HG03378 (cell line): ENCODE results near the gene NHLRC4.

Experiments
- ATAC-seq: cut with Tn5 transposase; IDR thresholded peaks from one replicate; pipeline ENCODE4 v1.9.1; 2021; ENCODE audit warnings: mild to moderate bottlenecking, moderate library complexity; ENCODE audit not compliant: unreplicated experiment

Gene NHLRC4

DNA sequence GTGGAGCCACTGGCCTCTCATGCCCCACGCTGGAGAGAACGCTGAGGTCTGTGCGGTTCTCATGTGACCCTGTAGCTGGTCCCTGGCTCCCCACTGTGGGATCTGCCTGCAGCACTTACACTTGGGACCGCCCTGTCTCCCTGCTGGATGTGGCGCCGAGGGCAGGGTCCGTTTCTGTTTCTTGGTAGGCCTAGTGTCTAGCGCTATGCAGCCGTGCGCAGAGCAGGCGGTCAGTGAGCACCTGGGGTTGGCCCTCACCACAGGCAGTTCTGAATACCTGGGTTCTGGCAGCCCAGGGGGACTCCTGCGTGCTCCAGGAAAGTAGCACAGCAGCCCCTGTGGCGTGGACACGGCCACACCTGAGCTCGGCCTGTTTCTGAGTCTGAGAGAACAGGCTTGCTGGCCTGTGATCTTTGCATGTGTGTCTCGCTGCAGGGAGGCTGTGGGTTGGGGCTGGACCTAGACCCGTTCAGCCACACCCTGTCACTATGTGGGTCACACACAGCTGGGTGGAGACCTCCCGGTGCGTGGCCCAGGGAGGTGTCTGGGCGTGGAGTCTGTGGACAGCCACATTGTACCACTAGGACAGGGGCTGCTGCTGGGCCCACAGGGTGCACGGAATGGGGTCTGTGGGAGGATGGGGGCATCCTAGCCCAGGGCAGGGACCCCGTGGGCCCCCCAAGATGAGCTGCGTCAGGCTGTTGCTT lies 36.5 kb upstream of the NHLRC4 start:
- ATAC-seq = no peak

GRCh38 chr16:531494-532125 lies 35.2 kb upstream of the NHLRC4 start:
- no peak for ATAC-seq

GRCh38 chr16:533391-534123 lies 33.2 kb upstream of the NHLRC4 start:
- no peak for ATAC-seq

GRCh38 chr16:534135-534534 lies 32.7 kb upstream of the NHLRC4 start:
- ATAC-seq = no peak

DNA sequence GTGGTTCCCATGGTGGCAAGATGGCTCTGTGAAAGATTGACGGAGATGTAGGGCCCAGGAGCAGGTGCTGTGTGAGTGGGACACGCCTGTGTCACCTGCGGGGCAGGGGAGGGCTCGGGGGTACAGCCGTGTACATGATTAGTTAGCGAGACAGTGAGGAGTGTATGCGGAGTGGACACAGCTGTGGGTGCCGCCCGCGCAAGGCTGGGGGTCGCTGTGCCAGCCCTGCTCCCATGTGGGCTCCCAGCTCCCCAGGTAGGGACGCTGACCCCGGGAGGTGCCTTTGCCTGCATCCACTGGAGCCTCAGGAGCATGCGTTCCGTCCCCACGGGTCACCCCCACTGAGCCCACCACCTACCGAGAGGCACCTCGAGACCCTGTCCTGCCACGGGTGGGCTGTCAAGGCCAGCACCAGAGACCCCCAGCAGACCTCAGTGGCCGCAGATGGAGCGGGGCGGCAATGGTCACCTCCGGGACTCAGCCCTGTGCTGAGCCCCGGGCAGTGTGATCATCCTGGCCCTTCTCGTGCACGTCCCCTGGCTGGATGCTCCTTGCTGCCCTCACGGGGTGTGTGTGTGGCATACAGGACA lies 31.9 kb upstream of the NHLRC4 start:
- no peak for ATAC-seq

GRCh38 chr16:535446-536405 lies 31.1 kb upstream of the NHLRC4 start:
- no peak for ATAC-seq

GRCh38 chr16:536746-537145 lies 30.1 kb upstream of the NHLRC4 start:
- ATAC-seq = no peak

DNA sequence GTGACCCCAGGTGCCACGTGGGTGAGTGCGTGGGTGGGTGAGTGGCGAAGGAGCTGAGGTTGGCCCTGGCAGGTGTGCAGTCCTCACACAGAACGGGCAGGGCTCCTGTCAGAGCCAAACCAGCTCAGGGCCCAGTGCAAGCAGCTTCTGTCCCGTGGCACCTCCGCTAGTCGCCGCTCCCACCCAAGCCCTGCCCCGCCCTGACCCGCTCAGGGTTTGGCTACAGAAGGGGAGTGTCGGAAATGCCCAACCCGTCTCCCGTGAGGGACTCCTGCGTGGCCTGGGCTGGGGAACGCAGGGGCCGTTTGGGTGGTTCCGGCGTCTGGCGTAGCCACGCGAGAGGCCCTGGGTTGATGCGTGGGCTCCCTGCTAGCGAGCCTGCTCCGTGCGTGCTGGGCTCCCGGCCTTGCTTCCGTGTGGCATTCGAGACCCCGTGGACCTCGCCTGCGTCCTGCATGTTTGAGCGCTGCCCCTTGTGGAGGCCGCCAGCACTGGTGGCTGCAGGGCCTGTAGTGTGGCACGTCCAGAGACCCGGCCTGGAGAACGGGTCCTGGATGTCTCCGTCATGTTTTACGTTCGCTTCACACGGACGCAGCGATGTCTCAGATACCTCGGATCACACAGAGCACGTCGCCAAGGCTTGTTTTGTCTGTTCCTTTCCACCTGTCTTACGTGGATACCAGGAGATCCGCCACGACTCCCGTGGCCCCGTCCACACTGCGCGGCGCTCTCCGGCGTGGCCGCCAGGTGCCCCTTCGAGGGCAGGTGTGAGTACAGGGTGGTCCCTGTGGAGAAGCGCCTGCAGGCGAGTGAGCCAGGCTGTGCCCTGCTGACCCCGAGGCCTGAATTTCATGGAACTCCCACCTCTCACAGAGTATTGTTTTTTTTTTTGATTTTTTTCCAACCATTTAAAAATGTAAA lies 29.1 kb upstream of the NHLRC4 start:
- no peak for ATAC-seq

DNA sequence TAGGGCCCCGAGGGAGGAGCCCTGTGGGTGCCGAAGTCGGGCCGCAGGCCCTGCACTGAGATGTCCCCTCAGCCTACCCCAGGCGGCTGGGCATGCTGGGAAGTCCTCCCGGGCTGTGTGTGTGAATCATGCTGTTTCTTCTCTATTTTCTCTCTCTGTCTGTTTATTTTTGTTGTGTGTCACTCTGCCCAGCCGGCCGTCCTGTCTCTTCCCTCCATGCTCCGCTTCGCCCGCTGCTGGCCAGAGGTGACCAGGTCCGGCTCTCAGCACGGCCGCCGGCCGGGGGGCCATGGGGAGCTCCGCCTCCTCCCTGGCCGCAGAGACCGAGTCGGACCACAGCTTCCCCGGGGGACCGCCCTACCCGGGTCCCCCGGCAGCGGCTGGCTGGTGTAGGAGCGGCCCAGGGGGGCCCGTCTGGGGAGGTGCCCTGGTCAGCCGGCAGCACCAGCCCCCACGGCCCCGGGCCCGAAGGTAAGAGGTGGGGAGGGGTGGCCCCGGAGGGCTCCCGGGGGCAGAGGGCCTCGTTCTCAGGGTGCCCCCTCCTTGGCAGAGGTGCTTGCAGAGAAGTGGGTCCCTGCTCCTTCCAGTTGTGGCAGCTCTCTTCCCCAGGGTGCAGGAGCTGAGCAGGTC lies 26.8 kb upstream of the NHLRC4 start:
- no peak for ATAC-seq

DNA sequence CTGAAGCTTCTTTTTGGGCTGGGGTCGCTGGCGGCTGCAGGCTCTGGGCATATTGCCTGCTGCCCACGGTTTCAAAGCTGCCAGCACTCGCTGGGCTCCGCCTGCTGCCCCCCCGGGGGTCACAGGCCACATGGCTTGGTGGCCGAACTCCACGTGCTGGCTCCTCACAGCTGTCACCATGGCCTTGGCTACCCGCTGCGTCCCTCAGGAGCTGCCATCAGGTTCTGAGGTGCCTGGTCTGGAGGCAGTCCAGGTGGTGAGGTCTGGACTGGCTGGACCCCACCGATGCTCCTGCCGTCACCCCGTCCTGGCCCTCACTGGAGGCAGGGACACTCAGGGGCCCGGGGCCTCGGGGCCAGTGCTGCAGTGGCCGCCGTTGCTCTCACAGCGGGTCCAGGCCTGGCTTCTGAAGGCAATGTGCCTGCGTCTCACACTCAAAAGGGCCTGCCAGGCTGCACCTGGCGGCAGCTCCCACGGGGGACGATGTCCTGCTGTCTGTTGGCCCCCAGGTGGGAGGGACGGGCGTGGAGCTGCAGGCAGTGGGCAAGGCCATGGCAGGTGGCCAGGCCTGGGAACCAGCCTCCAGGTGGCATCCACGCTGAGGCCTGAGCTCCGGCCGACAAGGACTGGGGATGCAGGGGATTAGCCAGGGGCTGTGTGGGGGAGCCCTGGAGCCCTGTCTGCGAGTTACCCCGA lies 26.0 kb upstream of the NHLRC4 start:
- ATAC-seq = no peak

DNA sequence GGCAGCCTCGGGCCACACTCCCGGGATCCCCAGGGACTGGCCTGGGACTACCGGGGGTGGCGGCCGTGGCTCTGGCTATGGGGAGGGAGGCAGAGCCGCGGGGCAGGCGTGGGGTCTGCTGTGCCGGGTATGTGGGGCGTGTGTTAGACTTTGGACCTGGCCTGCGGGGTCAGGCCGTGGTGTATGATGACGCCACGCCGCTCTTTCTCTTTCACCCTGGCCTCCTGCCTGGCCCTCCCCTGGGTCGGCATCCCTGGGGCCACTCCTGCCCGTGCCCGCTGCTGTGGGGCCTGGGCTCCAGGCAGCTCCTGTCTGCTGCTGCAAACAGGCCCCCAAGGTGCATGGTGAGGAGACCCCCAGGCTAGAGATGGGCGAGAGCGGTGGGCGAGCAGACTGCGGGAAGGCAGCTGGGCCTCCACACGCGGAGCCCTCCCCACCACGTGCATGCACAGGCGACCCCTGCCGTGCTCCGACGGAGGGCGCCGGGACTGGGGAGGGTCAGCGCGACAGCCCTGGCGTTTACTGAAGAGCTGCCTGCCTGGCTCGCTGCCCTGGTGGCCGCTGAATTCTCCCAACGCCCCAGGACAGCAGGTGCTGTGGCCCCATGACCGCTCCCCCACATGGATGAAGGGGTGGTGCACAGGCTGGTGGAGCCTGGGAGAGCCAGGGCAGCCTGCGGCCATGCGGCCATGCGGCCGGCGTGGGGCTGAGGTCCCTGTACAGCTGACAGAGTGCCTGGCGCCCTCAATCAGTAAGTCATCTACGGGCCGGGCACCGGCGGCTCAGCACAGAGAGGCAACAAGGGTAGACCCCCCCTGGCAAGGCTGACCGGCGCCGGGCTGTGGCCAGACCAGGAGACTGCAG lies 23.3 kb upstream of the NHLRC4 start:
- ATAC-seq = no peak

DNA sequence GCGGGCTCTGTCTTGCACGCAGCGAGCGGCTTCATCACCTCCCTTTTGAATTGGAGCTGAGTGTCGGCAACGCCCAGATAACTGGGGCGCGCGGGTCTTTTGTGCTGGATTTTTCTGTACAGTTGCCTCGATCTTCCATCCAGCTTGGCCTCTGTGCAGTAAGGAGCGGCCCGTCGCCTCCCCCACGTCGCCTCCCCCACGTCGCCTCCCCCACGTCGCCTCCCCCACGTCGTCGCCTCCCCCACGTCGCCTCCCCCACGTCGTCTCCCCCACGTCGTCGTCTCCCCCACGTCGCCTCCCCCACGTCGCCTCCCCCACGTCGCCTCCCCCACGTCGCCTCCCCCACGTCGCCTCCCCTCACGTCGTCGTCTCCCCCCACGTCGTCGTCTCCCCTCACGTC lies 22.3 kb upstream of the NHLRC4 start:
- ATAC-seq = no peak

GRCh38 chr16:546909-547770 lies 19.7 kb upstream of the NHLRC4 start:
- no peak for ATAC-seq

- ATAC-seq = no peak
Observed at GRCh38 chr16:548586-548985, 18.2 kb upstream of the NHLRC4 start.

GRCh38 chr16:549544-550263 lies 17.1 kb upstream of the NHLRC4 start:
- ATAC-seq = no peak

- no peak for ATAC-seq
Observed at GRCh38 chr16:551210-551609, 15.6 kb upstream of the NHLRC4 start.
